BE2C (cell line): Measurements from ENCODE around the gene CSMD2.

ENCODE experiments used
- DNase-seq: peaks from one replicate; pipeline ENCODE4 v3.0.0-alpha.2; 2020
- H3K27me3 ChIP-seq: fragments of 250-450 bp; sonication (Bioruptor Pico); 2 replicates; pipeline ENCODE4 v1.5.1; 2020; ENCODE audit warnings: mild to moderate bottlenecking
- H3K36me3 ChIP-seq: fragments of 250-450 bp; sonication (Bioruptor Pico); 2 replicates; pipeline ENCODE4 v1.5.1; 2020; ENCODE audit warnings: mild to moderate bottlenecking
- H3K4me1 ChIP-seq: fragments of 250-450 bp; sonication (Bioruptor Pico); 2 replicates; pipeline ENCODE4 v1.5.1; 2020
- H3K4me3 ChIP-seq: 2 replicates; pipeline ENCODE4 v1.5.1; 2011; ENCODE audit warnings: low read depth, low read length
- H3K9me3 ChIP-seq: fragments of 250-450 bp; sonication (Bioruptor Pico); 2 replicates; pipeline ENCODE4 v1.5.1; 2020
- CTCF ChIP-seq: IDR thresholded peaks from 2 replicates; pipeline ENCODE4 v1.5.1; 2012; ENCODE audit warnings: mild to moderate bottlenecking, low read depth, low read length

Gene CSMD2

GRCh38 chr1:33517596-33518250, 647.3 kb downstream of the CSMD2 start:
- Histone ChIP-seq H3K36me3 (no peaks in the 10 kb centered on the region), H3K9me3 (no peaks in the 10 kb centered on the region), H3K27me3 (no peaks in the 10 kb centered on the region), H3K4me3 (no peak overlapping the region), H3K4me1 (no peaks in the 10 kb centered on the region)
- no peak for TF ChIP-seq CTCF
- no peak for DNase-seq

GRCh38 chr1:33516891-33517567, 648.0 kb downstream of the CSMD2 start:
- Histone ChIP-seq H3K4me3 (no peak overlapping the region), H3K9me3 (no peaks in the 10 kb centered on the region), H3K27me3 (no peaks in the 10 kb centered on the region), H3K4me1 (no peaks in the 10 kb centered on the region), H3K36me3 (no peaks in the 10 kb centered on the region)
- no peak for DNase-seq
- no peak for TF ChIP-seq CTCF

- Histone ChIP-seq H3K4me1 (no peaks in the 10 kb centered on the region), H3K9me3 (no peaks in the 10 kb centered on the region), H3K4me3 (no peak overlapping the region), H3K27me3 (no peaks in the 10 kb centered on the region), H3K36me3 (no peaks in the 10 kb centered on the region)
- no peak for DNase-seq
- TF ChIP-seq CTCF = no peak
These were observed 648.6 kb downstream of the CSMD2 start for GRCh38 chr1:33516428-33516827.

GRCh38 chr1:33515607-33516006, 649.4 kb downstream of the CSMD2 start:
- Histone ChIP-seq H3K4me3 (no peak overlapping the region), H3K27me3 (no peaks in the 10 kb centered on the region), H3K36me3 (no peaks in the 10 kb centered on the region), H3K9me3 (no peaks in the 10 kb centered on the region), H3K4me1 (no peaks in the 10 kb centered on the region)
- no peak for DNase-seq
- no peak for TF ChIP-seq CTCF

GRCh38 chr1:33515112-33515511, 649.9 kb downstream of the CSMD2 start:
- no peak for TF ChIP-seq CTCF
- no peaks in the 10 kb centered on the region for H3K27me3 ChIP-seq
- no peak overlapping the region for H3K4me3 ChIP-seq
- no peak for DNase-seq
- H3K4me1 ChIP-seq = no peaks in the 10 kb centered on the region
- no peaks in the 10 kb centered on the region for H3K9me3 ChIP-seq
- no peaks in the 10 kb centered on the region for H3K36me3 ChIP-seq
